C4-2B (cell line): ENCODE measurements around the gene STAB1.

Experiments
- ZFX ChIP-seq: fragments of 450-650 bp; IDR thresholded peaks from 2 replicates; pipeline ENCODE4 v1.6.1; 2017
- TF ChIP-seq, protein P1 (sequence below): fragments of 450-650 bp; conservative IDR thresholded peaks from 2 replicates; pipeline ENCODE4 v1.5.1; 2017; ENCODE audit warnings: mild to moderate bottlenecking

DNA sequence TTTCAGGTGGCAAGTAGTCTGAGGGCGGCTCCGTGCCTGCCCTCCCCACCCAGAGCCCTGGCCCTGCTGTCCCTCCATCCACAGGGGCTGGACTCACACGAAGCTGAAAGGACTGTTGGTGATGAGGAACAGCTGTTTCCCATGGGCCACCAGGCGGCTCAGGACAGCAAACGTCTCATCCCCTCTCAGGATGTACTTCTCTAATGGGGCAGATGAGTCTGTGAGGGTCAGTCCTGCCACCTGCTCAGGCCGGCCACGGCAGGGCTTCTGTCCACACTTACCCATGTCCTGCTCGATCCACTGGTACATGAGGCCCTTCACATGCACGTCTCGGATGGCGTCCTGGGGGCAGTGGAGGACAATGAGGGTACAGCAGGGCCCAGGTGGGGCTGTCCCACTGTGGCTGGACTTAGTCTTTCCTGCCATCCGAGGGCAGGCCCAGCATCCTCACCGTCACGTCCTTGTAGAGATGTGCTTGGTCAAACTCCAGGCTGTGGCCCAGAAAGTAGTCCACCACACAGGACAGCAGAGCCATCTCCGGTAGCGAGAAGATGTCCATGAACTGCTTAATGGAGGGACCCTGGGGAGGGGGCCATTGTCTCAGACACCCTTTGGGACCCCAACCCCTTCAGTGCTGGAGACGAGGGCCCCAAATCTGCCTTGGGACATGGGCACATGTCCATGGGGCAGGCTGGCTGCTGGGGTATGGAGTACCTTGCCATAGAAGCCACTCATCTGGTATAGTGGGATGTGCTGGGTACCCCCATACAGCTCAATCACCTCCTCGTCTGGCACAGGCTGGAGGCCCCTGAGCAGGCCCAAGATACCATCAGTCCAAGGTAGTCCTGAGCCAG lies 32.8 kb downstream of the STAB1 start:
- TF ChIP-seq, protein P1, sequence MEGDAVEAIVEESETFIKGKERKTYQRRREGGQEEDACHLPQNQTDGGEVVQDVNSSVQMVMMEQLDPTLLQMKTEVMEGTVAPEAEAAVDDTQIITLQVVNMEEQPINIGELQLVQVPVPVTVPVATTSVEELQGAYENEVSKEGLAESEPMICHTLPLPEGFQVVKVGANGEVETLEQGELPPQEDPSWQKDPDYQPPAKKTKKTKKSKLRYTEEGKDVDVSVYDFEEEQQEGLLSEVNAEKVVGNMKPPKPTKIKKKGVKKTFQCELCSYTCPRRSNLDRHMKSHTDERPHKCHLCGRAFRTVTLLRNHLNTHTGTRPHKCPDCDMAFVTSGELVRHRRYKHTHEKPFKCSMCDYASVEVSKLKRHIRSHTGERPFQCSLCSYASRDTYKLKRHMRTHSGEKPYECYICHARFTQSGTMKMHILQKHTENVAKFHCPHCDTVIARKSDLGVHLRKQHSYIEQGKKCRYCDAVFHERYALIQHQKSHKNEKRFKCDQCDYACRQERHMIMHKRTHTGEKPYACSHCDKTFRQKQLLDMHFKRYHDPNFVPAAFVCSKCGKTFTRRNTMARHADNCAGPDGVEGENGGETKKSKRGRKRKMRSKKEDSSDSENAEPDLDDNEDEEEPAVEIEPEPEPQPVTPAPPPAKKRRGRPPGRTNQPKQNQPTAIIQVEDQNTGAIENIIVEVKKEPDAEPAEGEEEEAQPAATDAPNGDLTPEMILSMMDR, result no peak
- TF ChIP-seq ZFX, result no peak
